Inferior parietal cortex (tissue), 1 donor: ENCODE results near the gene PUM2.
"Not testable (repeated sequence)": the region's sequence is repeated elsewhere in the genome, so short reads cannot be mapped to it uniquely, and the experiment has no call there.

ENCODE experiments used
- DNase-seq: peaks from one replicate; pipeline ENCODE4 v3.0.0-alpha.2; 2016; ENCODE audit errors: extremely low spot score

PUM2 gene

DNA sequence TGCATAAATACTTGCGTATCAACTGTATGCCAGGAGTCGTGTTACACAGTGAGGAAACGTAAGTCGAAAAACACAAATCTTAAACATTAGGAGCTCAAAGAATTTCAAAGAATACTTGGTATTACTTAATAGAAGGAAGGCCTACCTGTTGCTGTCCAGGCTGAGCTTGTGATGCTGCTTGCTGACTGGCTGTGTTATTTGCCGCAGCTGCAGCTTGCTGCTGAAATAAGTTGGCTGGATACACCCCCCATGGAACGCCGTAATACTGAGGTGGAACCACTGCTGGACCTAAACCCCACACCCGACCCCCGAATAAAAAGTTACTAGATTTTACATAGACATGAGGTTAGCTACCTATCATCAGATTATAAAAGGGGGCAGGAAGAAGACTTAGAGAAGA is 56.4 kb downstream of the PUM2 start:
- no peak for DNase-seq

DNA sequence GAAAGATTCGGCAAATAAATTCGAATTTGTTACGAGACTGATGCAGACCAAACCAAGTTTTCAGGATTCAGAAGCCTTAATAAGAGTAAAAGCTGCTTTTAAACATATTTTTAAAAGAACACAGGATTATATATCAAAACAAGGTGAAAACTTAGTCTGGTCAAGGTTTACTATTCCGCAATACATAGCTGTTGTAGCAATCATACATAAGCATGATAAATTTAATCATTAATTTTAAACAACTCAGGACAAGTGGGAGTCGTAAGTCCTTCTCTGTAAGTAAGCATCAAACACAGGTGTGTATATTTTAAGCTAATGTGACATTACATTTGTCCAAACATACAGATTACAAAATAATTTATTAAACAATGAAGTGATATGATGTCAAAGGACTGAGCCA is 57.7 kb downstream of the PUM2 start:
- no peak for DNase-seq

DNA sequence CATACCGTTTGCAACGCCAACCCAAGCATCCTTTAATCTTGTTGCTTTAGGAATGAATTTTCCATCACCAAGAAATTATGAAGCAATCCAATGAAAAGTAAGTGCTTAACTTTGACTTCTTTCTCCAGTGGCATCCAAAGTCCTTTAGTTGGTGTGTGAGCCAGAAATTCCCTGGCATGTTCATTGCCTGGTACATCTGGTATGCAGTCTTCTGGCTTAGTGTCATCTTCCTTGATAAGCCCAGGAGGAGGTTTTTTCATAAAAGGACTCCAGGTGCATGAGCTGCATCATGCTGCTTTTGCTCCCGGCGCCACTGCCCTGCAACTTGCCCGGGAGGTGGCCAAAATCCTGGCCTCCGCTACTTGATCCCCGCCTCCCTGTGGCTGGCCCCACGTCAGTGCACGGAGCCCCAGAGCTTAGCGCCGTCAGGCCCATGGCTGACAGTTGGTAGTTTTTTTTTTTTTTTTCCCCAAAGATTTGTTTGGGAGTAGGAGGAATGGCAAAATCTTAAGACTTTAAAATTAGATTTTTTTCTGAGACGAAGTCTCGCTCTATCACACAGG is 58.7 kb downstream of the PUM2 start:
- DNase-seq, result no peak

DNA sequence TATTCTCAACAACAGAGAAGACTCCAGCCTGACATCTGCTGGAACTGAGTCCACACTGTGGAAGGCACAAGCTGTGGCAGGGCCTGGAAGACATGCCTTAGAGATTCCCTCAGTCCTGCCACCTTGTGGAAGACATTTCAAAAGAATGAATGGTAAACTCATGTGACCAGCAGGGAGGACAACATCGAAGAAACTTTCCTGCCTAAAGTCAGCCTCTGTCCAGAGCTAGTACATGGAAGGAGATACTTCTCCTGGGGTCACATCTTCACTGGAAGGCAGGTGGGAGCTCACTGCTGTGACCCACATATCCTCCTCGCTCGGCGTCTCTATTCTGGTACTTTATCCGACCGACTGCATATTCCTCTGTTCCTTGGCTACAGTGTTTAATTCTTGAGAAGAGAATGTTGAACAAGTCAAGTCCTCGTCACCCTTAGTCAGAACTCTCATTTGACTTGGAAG is 59.5 kb downstream of the PUM2 start:
- peak; percentile 72 for DNase-seq

DNA sequence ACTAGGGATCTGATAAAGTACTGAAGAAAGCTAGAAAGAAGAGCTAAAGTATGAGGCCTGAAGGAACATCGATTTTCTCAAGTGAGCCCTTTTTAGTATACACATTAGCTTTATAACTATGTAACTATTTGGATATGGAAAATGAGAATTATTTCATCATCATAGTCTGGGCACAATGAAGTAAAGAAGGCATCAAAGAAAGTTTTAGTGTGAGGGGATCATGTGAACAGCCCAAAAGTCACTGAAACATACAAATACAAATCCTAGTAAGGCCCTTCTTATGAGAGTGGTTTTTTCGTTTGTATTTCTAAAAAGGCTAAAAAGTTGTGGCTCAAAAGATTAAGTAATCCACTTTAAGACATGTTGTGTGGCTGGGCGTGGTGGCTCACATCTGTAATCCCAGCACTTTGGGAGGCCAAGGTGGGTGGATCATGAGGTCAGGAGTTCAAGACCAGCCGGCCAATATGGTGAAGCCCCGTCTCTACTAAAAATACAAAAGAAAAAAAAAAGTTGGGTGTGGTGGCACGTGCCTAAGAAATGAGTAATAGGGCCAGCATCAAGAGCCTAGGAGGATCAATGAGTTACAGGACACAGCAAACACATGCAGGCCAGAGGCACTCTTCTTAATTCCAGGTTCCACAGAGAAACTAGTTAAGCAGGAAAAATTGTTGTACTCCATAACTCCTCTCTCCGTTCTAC is 61.9 kb downstream of the PUM2 start:
- no peak for DNase-seq

DNA sequence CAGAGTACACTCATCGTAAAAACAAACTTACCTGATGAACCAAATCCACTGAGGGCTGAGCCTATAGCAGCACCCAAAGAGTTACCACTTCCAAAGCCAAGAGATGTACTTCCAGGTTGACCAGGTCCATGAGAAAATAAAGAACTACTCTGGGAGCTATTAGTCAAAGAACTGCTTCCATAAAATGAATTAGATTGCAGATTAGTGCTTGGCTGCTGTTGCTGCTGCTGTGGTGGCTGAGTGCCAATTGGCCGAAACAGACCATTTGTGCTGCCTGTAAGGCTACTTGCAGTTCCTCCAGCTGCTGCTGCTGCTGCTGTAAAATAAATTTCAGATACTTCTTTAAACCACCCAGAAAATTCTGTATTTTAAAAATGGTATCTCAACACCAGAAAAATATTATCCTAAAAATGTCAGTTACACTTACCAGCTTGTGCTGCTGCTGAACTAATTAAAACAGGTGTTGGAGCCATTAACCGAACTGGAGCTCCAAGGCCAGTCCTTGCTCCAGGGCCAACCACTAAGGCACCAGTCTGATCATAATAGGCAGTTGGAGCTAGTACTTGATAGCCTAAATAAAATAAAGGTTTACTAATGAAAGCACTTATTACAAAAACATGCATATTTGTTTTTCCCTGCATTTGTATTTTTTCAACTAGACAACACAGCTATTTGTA is 67.6 kb downstream of the PUM2 start:
- DNase-seq, result peak; percentile 58

DNA sequence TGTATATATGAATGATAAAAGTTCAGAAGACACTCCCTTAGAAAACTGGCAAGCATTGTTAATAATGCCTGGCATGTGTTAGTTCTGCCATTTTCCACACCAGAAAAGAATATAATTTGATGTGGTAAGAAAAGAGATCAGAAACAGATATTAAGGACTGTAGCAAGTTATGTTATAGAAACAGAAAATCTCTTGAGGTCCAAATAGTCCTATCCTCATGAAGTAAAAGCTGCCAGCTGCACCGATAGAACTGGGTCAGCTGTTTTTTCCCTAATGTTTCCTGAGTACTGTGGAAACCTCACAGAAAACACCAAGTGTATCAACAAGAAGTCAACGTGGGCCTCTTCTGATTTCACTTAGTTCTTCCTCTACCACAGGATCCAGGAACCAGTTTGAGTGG is 68.8 kb downstream of the PUM2 start:
- DNase-seq, result no peak

DNA sequence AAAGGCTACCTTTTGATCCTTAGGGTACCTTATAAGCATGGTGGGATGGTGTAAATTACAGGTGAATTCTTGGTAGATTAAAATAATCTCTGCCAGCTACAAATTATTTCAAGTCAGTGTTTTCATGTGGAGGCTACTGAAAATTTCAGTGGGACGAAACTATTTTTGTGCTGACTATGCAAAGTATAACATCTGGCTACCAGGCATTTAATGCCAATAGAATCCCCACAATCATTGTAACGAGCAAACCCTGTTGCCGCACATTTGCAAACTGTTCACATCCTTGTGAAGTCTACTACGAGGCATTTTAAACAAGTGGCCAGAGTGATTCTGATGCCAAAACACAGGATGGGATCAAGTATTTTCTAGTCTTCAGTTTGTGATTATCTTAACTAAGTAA is 77.6 kb downstream of the PUM2 start:
- DNase-seq, result no peak

DNA sequence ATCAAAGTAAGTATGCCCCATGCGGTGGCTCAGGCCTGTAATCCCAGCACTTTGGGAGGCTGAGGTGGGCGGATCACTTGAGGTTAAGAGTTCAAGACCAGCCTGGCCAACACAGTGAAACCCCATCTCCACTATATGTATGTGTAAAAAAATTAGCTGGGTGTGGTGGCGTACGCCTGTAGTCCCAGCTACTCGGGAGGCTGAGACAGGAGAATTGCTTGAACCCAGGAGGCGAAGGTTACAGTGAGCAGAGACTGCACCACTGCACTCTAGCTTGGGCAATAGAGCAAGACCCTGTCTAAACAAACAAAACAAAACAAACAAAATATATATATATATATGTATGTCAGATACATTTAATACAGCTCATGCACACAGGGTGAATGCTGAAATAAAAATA is 82.3 kb downstream of the PUM2 start:
- DNase-seq, result not testable (repeated sequence)

DNA sequence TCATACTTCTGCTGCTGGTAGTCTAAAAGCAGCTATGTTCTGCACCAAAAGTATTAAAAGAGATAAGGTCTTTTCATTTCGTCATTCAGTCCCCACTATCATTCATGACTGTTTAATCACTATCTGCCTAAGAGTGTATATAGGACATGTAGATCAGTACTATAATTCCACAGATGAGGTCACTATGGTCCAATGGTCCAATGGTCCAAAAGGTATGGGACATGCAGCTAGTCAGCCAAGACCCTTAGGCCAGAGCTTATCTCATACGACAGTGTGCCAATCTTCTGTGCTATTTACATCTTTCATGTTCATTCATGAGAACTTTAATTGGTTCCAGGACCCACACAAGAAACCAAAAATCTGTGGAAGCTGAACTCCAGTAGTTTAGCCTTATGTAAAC is 83.1 kb downstream of the PUM2 start:
- DNase-seq, result no peak

DNA sequence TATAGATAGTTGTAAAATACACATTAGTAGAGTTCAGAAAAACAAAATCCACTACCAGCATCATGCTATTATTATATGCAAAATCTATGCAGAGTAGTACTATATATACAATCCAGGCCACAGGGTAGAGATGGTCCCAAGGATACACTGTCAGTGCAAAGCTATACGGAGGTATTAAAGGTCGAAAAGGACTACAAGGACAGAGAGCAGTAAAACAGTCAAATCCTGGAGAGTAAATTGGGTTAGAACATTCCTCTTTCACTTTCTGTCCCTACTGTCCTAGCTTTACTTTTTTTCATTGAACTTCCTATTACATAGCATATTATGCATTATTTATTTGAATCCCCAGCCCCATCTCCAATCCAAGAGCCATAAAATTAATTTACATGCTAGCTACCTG is 86.0 kb downstream of the PUM2 start:
- DNase-seq, result no peak

DNA sequence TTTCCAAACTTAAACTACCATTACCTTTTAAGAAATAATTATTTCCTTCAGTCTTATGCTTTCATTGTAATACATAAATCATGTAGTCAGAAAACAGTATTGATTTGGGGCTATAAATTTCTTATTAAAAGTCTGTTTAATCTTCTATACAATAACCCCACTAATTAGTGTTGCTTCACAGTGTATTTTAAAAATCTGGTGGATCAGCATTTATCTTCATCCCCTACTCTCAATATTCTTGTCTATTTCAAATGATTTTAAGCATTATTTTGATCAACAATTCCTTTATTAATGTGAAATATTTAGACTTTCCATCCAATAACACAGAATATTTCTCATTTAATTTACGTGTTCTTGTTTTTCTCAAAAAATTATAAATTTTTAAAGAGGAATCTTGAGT is 93.2 kb downstream of the PUM2 start:
- DNase-seq, result no peak

DNA sequence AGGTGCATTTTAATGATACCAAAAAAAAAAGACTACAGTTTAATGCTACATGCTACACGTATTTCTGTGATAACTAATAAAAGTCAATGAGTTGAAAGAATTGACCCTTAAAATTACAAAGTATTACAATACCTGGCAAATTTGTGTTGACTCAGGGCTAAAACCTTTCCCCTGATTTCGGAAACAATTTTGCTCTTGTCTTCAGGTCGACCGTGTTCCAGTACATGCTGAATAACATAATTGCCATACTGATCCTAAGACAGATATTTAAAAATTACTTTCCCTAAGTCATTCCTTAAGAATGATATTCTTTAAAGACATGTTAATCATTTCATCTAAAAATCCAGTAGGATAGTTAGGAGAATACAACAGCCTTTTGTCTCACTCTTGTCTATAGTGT is 95.9 kb downstream of the PUM2 start:
- DNase-seq, result no peak

DNA sequence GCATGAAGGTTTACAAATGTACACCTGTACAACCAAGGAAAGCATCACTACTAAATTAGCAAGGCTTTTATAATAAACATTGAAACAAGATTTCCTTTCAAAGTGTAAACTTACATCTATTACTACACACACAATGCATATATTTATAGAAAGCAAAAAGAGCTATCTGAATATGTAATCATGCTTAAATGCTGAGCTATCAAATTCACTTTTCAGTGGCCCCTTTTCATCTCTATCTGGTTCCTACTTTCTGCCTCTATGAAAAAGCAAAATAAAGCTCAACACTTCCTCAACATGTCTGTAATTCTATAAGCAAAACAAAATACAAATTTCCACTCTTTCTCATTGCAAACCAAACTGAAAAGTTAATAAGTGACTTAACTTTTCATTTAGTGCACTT is 100.2 kb downstream of the PUM2 start:
- DNase-seq, result no peak

DNA sequence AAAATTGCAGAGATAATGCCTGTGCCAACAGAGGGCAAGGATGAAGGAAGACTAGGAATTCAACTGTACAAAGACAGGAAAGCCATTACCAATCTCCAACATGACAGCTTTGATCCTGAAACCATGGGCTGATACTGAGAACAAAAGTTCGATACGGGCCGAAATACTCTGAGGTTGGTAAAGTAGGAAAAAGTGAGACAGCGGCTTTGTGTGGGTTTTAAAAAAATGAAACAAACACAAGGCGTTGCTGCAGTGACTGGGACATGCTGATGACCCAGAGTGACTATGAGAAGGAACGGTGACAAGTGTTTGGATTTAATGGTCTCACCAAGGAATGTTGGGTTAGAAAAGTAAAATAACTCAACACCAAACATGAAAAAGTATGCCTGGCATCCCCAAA is 101.5 kb downstream of the PUM2 start:
- DNase-seq, result no peak

DNA sequence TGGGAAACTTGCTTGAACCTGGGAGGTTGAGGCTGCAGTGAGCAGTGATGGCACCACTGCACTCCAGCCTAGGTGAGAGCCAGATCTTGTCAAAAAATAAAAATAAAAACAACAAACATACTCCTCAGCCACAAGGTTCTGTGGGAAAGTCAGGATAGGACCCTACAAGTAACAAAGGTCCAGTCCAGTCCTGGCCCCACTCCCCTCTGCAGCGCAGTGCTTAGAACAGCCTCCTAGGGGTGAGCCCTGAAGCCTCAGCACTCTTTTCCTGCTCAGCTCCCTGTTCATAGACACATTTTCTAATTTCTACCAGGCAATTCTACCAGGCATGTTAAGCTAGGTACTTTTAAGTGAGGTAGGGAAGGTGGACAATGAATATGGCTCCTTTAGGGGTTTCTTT is 103.6 kb downstream of the PUM2 start:
- no peak for DNase-seq

DNA sequence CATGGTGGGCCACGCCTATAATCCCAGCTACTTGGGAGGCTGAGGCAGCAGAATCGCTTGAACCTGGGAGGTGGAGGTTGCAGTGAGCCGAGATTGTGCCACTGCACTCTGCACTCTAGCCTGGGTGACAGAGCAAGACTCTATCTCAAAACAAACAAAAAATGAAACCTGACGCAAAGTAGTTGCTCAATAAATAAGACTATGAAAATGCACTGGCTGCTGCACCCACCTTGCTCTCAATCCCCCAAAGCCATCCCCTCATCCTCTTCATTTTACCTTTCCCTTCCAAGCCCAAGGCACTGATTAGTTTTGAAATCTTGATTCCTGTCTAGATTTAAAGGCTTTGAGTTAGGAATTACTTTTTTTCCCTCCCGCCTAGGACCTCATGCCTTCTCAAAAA is 107.0 kb downstream of the PUM2 start:
- not testable (repeated sequence) for DNase-seq

DNA sequence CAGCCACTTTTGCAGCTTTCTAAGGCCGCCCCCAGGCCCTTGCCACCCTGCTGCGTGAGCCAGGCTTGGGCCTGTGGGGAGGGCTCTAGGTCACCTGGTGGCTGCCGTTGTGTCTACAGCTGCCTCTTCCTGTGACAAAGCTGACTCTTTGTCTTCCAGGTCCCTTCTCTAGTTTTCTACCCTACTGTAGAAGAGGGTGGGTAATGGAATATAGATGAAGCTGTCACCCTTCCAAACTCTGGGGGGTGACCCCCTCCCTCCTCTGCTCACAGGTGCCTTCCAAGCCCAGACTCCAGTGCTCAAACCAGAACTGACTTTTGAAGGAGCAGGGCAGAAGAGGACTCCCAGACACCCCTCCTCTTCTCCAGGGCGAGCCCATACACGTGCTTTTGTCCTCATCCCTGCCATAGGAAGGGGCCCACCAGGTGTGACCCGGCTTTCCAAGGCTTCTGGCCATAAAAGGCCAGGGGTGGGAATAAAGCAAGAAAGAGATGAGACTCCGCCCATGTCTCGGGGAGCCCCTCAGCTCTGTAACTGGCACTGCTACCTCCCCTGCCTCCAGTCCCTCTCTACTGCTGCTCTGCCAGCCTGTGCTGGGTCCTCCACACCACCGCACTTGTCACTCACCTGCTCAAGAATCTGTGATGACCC is 107.8 kb downstream of the PUM2 start:
- DNase-seq, result no peak

DNA sequence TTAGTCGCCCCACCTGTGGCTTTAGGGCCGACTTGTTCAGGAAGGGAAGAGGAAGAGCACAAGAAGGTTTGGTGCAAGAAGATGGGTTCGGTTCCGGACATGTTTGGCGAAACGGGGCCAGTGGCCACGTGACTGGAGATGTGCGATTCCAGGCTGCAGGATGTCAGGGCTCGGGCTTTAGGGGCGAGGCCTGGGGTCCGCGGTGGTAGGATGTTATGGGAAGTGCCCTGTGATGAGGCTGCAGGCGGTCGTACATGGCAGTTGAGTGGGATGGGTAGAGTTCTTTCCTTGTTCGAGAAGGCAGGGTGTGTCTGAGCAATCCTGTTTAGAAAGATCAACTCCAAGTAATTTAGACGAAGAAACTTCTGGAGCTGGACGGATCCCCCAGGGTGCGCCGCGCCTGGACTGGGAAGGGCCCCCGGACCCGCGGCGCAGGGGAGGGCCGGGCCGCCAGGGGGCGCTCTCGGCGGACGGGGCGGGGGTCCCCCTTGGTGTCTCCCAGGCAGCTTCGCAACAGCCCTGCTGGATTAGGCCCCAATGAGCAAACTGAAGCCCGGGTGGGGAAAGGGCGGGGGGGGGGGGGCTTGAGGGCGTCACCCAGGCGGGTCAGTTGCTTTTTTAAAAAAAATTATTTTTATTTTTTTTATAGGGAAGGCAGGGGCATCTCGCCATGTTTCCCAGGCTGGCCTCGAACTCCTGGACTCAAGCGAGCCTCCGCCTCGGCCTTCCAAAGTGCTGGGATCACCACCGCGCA is 108.5 kb downstream of the PUM2 start:
- no peak for DNase-seq

DNA sequence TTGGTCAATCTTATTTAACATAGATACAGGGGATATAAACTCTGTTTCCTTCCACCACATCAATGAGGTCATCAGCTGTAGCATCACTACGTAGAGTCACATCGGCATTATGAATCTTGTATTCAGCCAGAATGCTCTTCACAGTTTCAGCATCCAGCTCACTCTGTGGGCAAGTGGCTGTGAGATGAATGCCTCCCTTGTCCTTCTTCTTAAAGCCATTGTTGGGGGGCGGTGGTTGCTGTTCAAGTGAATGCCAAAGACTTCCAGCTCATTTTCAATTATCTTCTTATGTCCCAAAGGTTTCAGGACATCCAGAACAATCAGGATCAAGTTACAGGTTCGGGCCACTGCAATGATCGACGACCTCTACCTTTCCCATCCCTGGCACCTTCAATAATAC is 110.4 kb downstream of the PUM2 start:
- DNase-seq, result not testable (repeated sequence)

DNA sequence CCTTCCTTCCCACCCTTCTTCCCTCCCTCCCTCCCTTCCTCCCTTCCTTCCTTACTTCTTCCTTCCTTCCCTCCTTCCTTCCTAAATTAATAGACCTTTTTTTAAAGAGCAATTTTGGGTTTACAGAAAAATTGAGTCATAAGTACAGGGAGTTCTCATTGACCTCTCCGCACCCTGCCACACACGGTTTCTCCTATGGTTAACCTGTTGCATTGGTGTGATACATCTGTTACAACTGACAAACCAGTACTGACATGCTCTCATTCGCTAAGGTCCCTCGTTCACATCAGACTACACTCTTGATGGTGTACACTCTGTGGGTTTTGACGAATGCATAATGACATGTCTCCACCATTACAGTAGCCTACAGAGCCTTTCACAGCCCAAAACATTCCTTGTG is 114.1 kb downstream of the PUM2 start:
- DNase-seq, result no peak

DNA sequence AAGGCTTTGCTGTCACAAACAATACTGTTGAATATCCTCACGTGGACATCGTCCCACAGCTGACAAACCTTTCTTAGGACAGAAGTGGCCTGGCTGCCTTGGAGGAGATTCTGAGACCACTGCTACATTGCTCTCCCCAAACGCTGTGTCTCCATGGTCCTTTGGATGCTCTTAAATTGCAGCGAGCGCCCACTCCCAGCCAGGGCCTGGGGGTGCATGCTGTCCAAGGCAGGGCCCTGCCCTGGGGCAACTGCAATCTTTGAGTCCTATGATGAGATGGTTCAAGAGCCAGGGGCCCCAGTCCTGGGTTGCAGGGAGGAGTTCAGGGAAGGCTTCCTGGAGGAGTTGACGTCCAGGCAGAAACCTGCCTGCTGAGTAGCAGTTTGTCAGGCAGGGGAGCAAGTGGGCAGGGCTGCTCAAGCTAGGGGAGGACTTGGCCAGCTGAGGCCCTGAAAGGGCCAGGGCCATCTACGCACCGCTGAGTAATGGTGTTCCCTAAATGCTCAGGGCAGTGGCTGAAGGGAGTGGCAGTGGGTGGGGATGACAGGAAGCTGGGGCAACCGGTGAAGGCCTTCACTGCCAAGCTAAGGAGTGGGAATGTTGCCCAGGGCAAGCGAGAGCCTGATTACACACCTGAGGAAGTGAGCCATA is 114.9 kb downstream of the PUM2 start:
- DNase-seq, result no peak
